ENCODE data around the gene MAOB. TPM values are rescaled to one million over a fixed set of nuclear protein-coding genes. Genes with fewer than 3 reads are reported as not detected.

Gene MAOB
- polyA plus RNA-seq, 4 donors, result 20.5 to 179 (median 118) TPM

DNA sequence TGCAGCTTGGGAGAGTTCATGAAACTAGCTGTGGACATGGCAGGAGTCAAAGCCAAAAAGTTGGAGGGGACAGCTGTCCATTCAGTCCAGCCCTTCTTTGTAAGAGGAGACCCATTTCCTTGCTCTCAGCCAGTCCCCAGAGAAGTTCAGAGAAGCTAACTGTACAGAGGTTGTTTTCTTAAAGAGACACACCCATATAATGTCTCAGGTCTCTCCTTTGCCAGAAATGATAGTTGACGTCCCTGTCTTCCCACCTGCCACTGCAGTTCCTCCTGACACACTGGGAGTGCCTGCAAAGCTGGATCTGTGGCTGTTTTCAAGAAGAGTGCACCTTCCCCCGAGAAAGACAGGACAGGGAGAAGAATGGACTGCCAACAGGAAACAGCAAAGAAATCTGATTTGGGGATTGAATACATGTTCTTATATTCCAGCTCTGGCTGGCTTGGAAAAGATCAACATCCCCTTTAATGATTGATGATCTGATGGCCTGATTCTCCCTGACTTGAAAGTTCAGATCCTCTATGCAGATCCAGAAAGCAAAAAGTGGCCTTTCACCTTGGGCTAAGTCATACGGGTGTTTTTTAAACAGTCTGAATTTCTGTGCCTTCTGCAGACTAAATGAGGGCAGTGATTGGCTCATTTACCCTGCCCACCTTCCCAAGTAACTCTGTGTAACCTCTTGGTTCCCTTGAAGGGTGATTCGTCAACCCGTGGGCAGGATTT, 139.0 kb downstream of the MAOB start:
- FAIRE-seq, result no peak
- Histone ChIP-seq H3K36me3 (ENCODE audit: control insufficient read depth in 3 of 3, insufficient read depth in 2 of 3, low read depth in 1 of 3, low read length in 3 of 3) (peaks cover 0 to 23% (median 3%) of the 10 kb centered on the region in 3 donors), H3K27me3 (ENCODE audit: control insufficient read depth in 3 of 3, insufficient read depth in 3 of 3, low read length in 3 of 3) (no peaks in the 10 kb centered on the region), H3K4me3 (ENCODE audit: low read depth in 1 of 3, low read length in 3 of 3) (no peak overlapping the region), H3K27ac (ENCODE audit: low read depth in 1 of 3, low read length in 2 of 3) (no peak overlapping the region), H3K9me3 (ENCODE audit: control insufficient read depth in 2 of 2, insufficient read depth in 1 of 2, low read depth in 1 of 2, low read length in 1 of 2) (no peaks in the 10 kb centered on the region), H3K4me1 (ENCODE audit: control insufficient read depth in 3 of 3, insufficient read depth in 2 of 3, low read depth in 1 of 3, low read length in 2 of 3) (peaks cover 0 to 26% (median 0%) of the 10 kb centered on the region in 3 donors)
- 38 to 60% (median 48%) methylated on average over 5 of the region's 5 CpGs for WGBS, 3 donors
- DNase-seq, result no peak

- 41 to 56% (median 49%) methylated on average over 7 of the region's 7 CpGs for WGBS, 3 donors
- no peak for FAIRE-seq
Measured at GRCh38 chrX:43741843-43742573, 140.2 kb downstream of the MAOB start.

DNA sequence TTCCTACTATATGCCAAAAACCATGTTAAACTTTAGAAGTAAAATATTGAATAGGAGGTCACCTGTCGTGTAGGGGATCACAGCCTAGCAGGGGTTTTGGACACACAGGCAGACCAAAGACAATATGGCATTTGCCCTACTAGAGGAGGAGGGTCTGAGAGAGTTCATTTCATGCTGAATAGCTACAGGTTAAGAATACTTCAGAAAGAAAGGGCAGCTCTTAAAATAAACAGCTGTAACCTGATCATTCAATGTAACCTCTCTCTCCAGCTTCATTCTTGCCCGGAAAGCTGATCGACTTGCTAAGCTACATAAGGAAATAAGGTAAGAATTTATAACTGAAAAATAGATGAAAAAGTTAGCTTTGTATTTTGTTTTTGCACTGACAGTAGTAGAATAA, 146.3 kb downstream of the MAOB start:
- Histone ChIP-seq H3K9me3 (ENCODE audit: control insufficient read depth in 2 of 2, insufficient read depth in 1 of 2, low read depth in 1 of 2, low read length in 1 of 2) (no peaks in the 10 kb centered on the region), H3K4me1 (ENCODE audit: control insufficient read depth in 3 of 3, insufficient read depth in 2 of 3, low read depth in 1 of 3, low read length in 2 of 3) (no peaks in the 10 kb centered on the region), H3K36me3 (ENCODE audit: control insufficient read depth in 3 of 3, insufficient read depth in 2 of 3, low read depth in 1 of 3, low read length in 3 of 3) (peaks cover 0 to 19% (median 3%) of the 10 kb centered on the region in 3 donors), H3K4me3 (ENCODE audit: low read depth in 1 of 3, low read length in 3 of 3) (no peak overlapping the region), H3K27me3 (ENCODE audit: control insufficient read depth in 3 of 3, insufficient read depth in 3 of 3, low read length in 3 of 3) (no peaks in the 10 kb centered on the region), H3K27ac (ENCODE audit: low read depth in 1 of 3, low read length in 2 of 3) (no peak overlapping the region)
- FAIRE-seq, result no peak
- DNase-seq, result no peak
- 75 to 89% (median 79%) methylated on average over 3 of the region's 3 CpGs for WGBS, 3 donors

More at GRCh38 chrX:43741843-43742573, 140.2 kb downstream of the MAOB start:
- H3K9me3 ChIP-seq (ENCODE audit: control insufficient read depth in 2 of 2, insufficient read depth in 1 of 2, low read depth in 1 of 2, low read length in 1 of 2), result no peaks in the 10 kb centered on the region
- H3K4me1 ChIP-seq (ENCODE audit: control insufficient read depth in 3 of 3, insufficient read depth in 2 of 3, low read depth in 1 of 3, low read length in 2 of 3), result peaks cover 0 to 19% (median 0%) of the 10 kb centered on the region in 3 donors
- no peaks in the 10 kb centered on the region for H3K27me3 ChIP-seq (ENCODE audit: control insufficient read depth in 3 of 3, insufficient read depth in 3 of 3, low read length in 3 of 3)
- peak overlapping the region in 1 of 3 donors; percentile 17 for H3K27ac ChIP-seq (ENCODE audit: low read depth in 1 of 3, low read length in 2 of 3)
- H3K36me3 ChIP-seq (ENCODE audit: control insufficient read depth in 3 of 3, insufficient read depth in 2 of 3, low read depth in 1 of 3, low read length in 3 of 3), result peaks cover 0 to 23% (median 3%) of the 10 kb centered on the region in 3 donors
- H3K4me3 ChIP-seq (ENCODE audit: low read depth in 1 of 3, low read length in 3 of 3), result no peak overlapping the region
- DNase-seq, result no peak

DNA sequence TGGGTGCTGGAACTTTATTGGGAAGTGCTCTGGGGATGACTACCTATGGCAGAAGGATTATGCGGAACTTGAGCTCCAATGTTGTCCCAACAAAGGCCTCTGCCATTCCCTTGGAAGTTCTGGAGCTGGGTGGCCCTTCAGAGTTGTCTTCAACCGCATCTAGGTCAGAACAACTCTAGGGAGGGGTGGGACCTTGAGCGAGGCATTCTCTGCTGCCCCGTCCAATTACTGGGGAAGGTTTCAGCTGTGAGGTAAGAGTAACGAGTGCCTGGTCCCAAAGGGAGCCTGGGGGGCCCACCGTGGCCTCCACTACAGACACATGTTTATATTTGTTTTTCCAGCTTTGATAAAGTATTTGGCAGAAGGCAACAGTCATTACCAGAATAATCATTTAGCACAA, 146.7 kb downstream of the MAOB start:
- WGBS, 3 donors, result 56 to 78% (median 72%) methylated on average over 6 of the region's 6 CpGs
- Histone ChIP-seq H3K4me3 (ENCODE audit: low read depth in 1 of 3, low read length in 3 of 3) (no peak overlapping the region), H3K27me3 (ENCODE audit: control insufficient read depth in 3 of 3, insufficient read depth in 3 of 3, low read length in 3 of 3) (no peaks in the 10 kb centered on the region), H3K36me3 (ENCODE audit: control insufficient read depth in 3 of 3, insufficient read depth in 2 of 3, low read depth in 1 of 3, low read length in 3 of 3) (peaks cover 0 to 21% (median 3%) of the 10 kb centered on the region in 3 donors), H3K9me3 (ENCODE audit: control insufficient read depth in 2 of 2, insufficient read depth in 1 of 2, low read depth in 1 of 2, low read length in 1 of 2) (no peaks in the 10 kb centered on the region), H3K27ac (ENCODE audit: low read depth in 1 of 3, low read length in 2 of 3) (no peak overlapping the region), H3K4me1 (ENCODE audit: control insufficient read depth in 3 of 3, insufficient read depth in 2 of 3, low read depth in 1 of 3, low read length in 2 of 3) (no peaks in the 10 kb centered on the region)
- FAIRE-seq, result no peak
- no peak for DNase-seq

DNA sequence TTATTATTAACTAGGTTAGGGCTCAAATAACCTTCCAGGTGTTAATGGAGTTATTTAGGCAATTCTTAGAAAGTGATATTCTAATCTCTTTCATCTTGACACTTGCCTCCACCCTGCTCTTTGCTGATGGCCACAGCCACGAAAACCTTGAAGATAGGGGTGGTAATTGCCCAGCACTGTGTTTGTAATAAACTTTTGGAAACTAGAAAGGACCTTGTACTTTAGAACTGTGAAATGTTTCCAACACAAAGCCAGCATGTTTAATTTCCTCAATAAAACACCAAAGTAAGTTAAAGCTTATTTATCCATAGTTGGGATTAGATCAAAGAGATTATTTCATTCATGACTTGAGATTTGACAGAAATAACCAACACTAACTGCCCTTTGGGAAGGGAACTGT, 147.8 kb downstream of the MAOB start:
- FAIRE-seq, result no peak
- WGBS, 3 donors, result 5 to 46% (median 6%) methylated on average over 1 of the region's 1 CpG
- no peaks in the 10 kb centered on the region for H3K27me3 ChIP-seq (ENCODE audit: control insufficient read depth in 3 of 3, insufficient read depth in 3 of 3, low read length in 3 of 3)

GRCh38 chrX:43733699-43734098, 148.6 kb downstream of the MAOB start:
- no peak for DNase-seq
- Histone ChIP-seq H3K9me3 (ENCODE audit: control insufficient read depth in 2 of 2, insufficient read depth in 1 of 2, low read depth in 1 of 2, low read length in 1 of 2) (no peaks in the 10 kb centered on the region), H3K27ac (ENCODE audit: low read depth in 1 of 3, low read length in 2 of 3) (no peak overlapping the region), H3K27me3 (ENCODE audit: control insufficient read depth in 3 of 3, insufficient read depth in 3 of 3, low read length in 3 of 3) (no peaks in the 10 kb centered on the region), H3K4me3 (ENCODE audit: low read depth in 1 of 3, low read length in 3 of 3) (no peak overlapping the region), H3K36me3 (ENCODE audit: control insufficient read depth in 3 of 3, insufficient read depth in 2 of 3, low read depth in 1 of 3, low read length in 3 of 3) (peaks cover 0 to 23% (median 7%) of the 10 kb centered on the region in 3 donors), H3K4me1 (ENCODE audit: control insufficient read depth in 3 of 3, insufficient read depth in 2 of 3, low read depth in 1 of 3, low read length in 2 of 3) (no peaks in the 10 kb centered on the region)
- 65 to 88% (median 70%) methylated on average over 1 of the region's 1 CpG for WGBS, 3 donors
- FAIRE-seq, result no peak

More for the DNA sequence above, 147.8 kb downstream of the MAOB start:
- no peaks in the 10 kb centered on the region for H3K4me1 ChIP-seq (ENCODE audit: control insufficient read depth in 3 of 3, insufficient read depth in 2 of 3, low read depth in 1 of 3, low read length in 2 of 3)
- H3K4me3 ChIP-seq (ENCODE audit: low read depth in 1 of 3, low read length in 3 of 3), result no peak overlapping the region
- peaks cover 0 to 23% (median 7%) of the 10 kb centered on the region in 3 donors for H3K36me3 ChIP-seq (ENCODE audit: control insufficient read depth in 3 of 3, insufficient read depth in 2 of 3, low read depth in 1 of 3, low read length in 3 of 3)
- H3K9me3 ChIP-seq (ENCODE audit: control insufficient read depth in 2 of 2, insufficient read depth in 1 of 2, low read depth in 1 of 2, low read length in 1 of 2), result no peaks in the 10 kb centered on the region
- no peak overlapping the region for H3K27ac ChIP-seq (ENCODE audit: low read depth in 1 of 3, low read length in 2 of 3)
- peak; percentile 38 to 63 for DNase-seq

- no peak for DNase-seq
- Histone ChIP-seq H3K36me3 (ENCODE audit: control insufficient read depth in 3 of 3, insufficient read depth in 2 of 3, low read depth in 1 of 3, low read length in 3 of 3) (peaks cover 0 to 28% (median 7%) of the 10 kb centered on the region in 3 donors), H3K9me3 (ENCODE audit: control insufficient read depth in 2 of 2, insufficient read depth in 1 of 2, low read depth in 1 of 2, low read length in 1 of 2) (peaks cover 0 to 3% of the 10 kb centered on the region in 2 donors), H3K4me3 (ENCODE audit: low read depth in 1 of 3, low read length in 3 of 3) (no peak overlapping the region), H3K27me3 (ENCODE audit: control insufficient read depth in 3 of 3, insufficient read depth in 3 of 3, low read length in 3 of 3) (no peaks in the 10 kb centered on the region), H3K4me1 (ENCODE audit: control insufficient read depth in 3 of 3, insufficient read depth in 2 of 3, low read depth in 1 of 3, low read length in 2 of 3) (peaks cover 0 to 5% (median 0%) of the 10 kb centered on the region in 3 donors), H3K27ac (ENCODE audit: low read depth in 1 of 3, low read length in 2 of 3) (no peak overlapping the region)
- FAIRE-seq, result no peak
- 80 to 91% (median 90%) methylated on average over 7 of the region's 7 CpGs for WGBS, 3 donors
Measured at GRCh38 chrX:43731086-43731485, 151.2 kb downstream of the MAOB start.

- peaks cover 0 to 5% (median 0%) of the 10 kb centered on the region in 3 donors for H3K4me1 ChIP-seq (ENCODE audit: control insufficient read depth in 3 of 3, insufficient read depth in 2 of 3, low read depth in 1 of 3, low read length in 2 of 3)
- WGBS, 3 donors, result 82 to 97% (median 88%) methylated on average over 1 of the region's 1 CpG
- peaks cover 0 to 22% (median 7%) of the 10 kb centered on the region in 3 donors for H3K36me3 ChIP-seq (ENCODE audit: control insufficient read depth in 3 of 3, insufficient read depth in 2 of 3, low read depth in 1 of 3, low read length in 3 of 3)
- DNase-seq (no peak), FAIRE-seq (no peak)
- H3K27ac ChIP-seq (ENCODE audit: low read depth in 1 of 3, low read length in 2 of 3), result no peak overlapping the region
- H3K9me3 ChIP-seq (ENCODE audit: control insufficient read depth in 2 of 2, insufficient read depth in 1 of 2, low read depth in 1 of 2, low read length in 1 of 2), result peaks cover 0 to 3% of the 10 kb centered on the region in 2 donors
- H3K27me3 ChIP-seq (ENCODE audit: control insufficient read depth in 3 of 3, insufficient read depth in 3 of 3, low read length in 3 of 3), result no peaks in the 10 kb centered on the region
- H3K4me3 ChIP-seq (ENCODE audit: low read depth in 1 of 3, low read length in 3 of 3), result no peak overlapping the region
Measured at GRCh38 chrX:43728966-43729365, 153.3 kb downstream of the MAOB start.

All from small intestine (tissue), 7 donors.